ENCODE results near the gene CHCHD10. TPM values are rescaled to one million over a fixed set of nuclear protein-coding genes. Genes with fewer than 3 reads are reported as not detected.
A peak's percentile ranks its signal among the peaks of the same experiment; 100 is the strongest.

The CHCHD10 gene
- total and polyA plus RNA-seq, 10 of the 15 experiments (the other 5 are each of a cell fraction or from before 2014, with no cell fraction given) = 13.2 to 241 (median 128) TPM

- Histone ChIP-seq H4K20me1 (ENCODE audit: control insufficient read depth, insufficient read depth) (0 out of 2 replicates have a peak, but pooled peaks cover 4% of the 10 kb centered on the region), H3K27ac (ENCODE audit: control insufficient read depth, insufficient read depth) (no peak overlapping the region), H2AFZ (ENCODE audit: control insufficient read depth, low read depth, low read length) (no peak overlapping the region), H3K9ac (ENCODE audit: control insufficient read depth, insufficient read depth, low read length) (peak overlapping the region; percentile 13; the same call in 1 of the 2 replicates), H3K79me2 (ENCODE audit: control insufficient read depth, insufficient read depth, low read length) (peaks cover 50% of the 10 kb centered on the region), H3K4me1 (ENCODE audit: control insufficient read depth, insufficient read depth, low read length) (peaks cover 11% of the 10 kb centered on the region), H3K9me3 (replicated peaks; ENCODE audit: control insufficient read depth, insufficient read depth, low read length) (no peaks in the 10 kb centered on the region), H3K36me3 (ENCODE audit: control insufficient read depth in 2 of 2, insufficient read depth in 2 of 2, low read length in 1 of 2) (peaks cover 11 to 14% of the 10 kb centered on the region in 2 experiments; a peak in 3 of 4 replicates), H3K4me2 (ENCODE audit: control insufficient read depth, insufficient read depth) (peak overlapping the region; percentile 56), H3K27me3 (replicated peaks in 1 of 2; ENCODE audit: control insufficient read depth in 2 of 2, insufficient read depth in 2 of 2, low read length in 1 of 2) (no peaks in the 10 kb centered on the region), H3K4me3 (peak overlapping the region; percentile 73; the same call in 1 of the 2 replicates)
- no peak for DNase-seq (ENCODE audit: low read depth, low spot score)
- ChIA-PET POLR2A (interaction anchor here (0.6 to 2.2 kb wide), 7 partner anchors 10 to 486 kb away, joined by 4 to 14 read pairs (median 5); no protein-coding TSS in a partner anchor), RAD21 (ENCODE audit: unreplicated experiment) (interaction anchor here (0.9 to 1.2 kb wide), 5 partner anchors 11 to 68 kb away, joined by 3 to 4 read pairs (median 3); partner anchors contain the start of genes SLC2A11 and VPREB3), CTCF (interaction anchor here (0.6 to 2.8 kb wide), 11 partner anchors 9 to 68 kb away, joined by 3 to 11 read pairs (median 4); partner anchors contain the start of genes CHCHD10 and SLC2A11), SMC1A (ENCODE audit: uncharacterized antibody, unreplicated experiment) (interaction anchor here (0.9 to 2.5 kb wide), 8 partner anchors 9 to 72 kb away, joined by 3 to 13 read pairs (median 4); no protein-coding TSS in a partner anchor)
- no peak for TF ChIP-seq MEF2A (IDR thresholded peaks at IDR 0.05; ENCODE audit: insufficient read depth, low read depth, low read length)
- no peak for TF ChIP-seq SPI1 (IDR thresholded peaks at IDR 0.05; ENCODE audit: borderline replicate concordance, insufficient read depth, low read depth, low read length)
- no peak for TF ChIP-seq SP1 (IDR thresholded peaks at IDR 0.05; ENCODE audit: low read depth, low read length)
- no peak for TF ChIP-seq MAX (IDR thresholded peaks at IDR 0.05; ENCODE audit: low read depth, low read length)
- TF ChIP-seq TCF3 (IDR thresholded peaks at IDR 0.05; ENCODE audit: borderline replicate concordance, insufficient read depth, low read depth, low read length) = no peak
- TF ChIP-seq HDAC2 (IDR thresholded peaks at IDR 0.05) = no peak
- TF ChIP-seq E2F8 (IDR thresholded peaks at IDR 0.05; ENCODE audit: low read depth, partially characterized antibody) = no peak
- no peak for TF ChIP-seq ZNF384 (IDR thresholded peaks at IDR 0.05; ENCODE audit: borderline replicate concordance, low read depth, low read length)
- no peak for TF ChIP-seq CHD2 (IDR thresholded peaks at IDR 0.05; ENCODE audit: borderline replicate concordance, low read depth, low read length)
- TF ChIP-seq RB1 (IDR thresholded peaks at IDR 0.05; ENCODE audit: borderline replicate concordance) = no peak
- TF ChIP-seq ZZZ3 (IDR thresholded peaks at IDR 0.05; ENCODE audit: control insufficient read depth, insufficient read length, low read depth) = no peak
- TF ChIP-seq MEF2B (IDR thresholded peaks at IDR 0.05; ENCODE audit: partially characterized antibody, poor library complexity, severe bottlenecking) = no peak
- TF ChIP-seq RELA (IDR thresholded peaks at IDR 0.05; ENCODE audit: borderline replicate concordance, partially characterized antibody) = no peak
- TF ChIP-seq ZNF24 (IDR thresholded peaks at IDR 0.05) = no peak
- no peak for TF ChIP-seq GATAD2B (conservative IDR thresholded peaks at IDR 0.05; ENCODE audit: low read depth)
- TF ChIP-seq NR2F1 (conservative IDR thresholded peaks at IDR 0.05) = no peak
- no peak for TF ChIP-seq ZSCAN29 (IDR thresholded peaks at IDR 0.05)
- TF ChIP-seq IKZF1 (conservative IDR thresholded peaks at IDR 0.05) = no peak
- ATAC-seq = no peak
- BruUV-seq (replicated peaks) = no TSS peak
- in situ Hi-C loops (cut with MboI) (no loop called here), intact Hi-C loops (cut with micrococcal nuclease; ENCODE audit: unreplicated experiment) (no loop called here)
- no peak for FAIRE-seq
- WGBS (ENCODE audit: insufficient coverage, insufficient replicate concordance, low lambda C conversion rate, missing lambda C conversion rate) = 71% methylated on average over 4 of the region's 4 CpGs
These were observed 21.3 kb upstream of the CHCHD10 start for GRCh38 chr22:23789121-23789520.

All from GM12878 (cell line).